HFFc6 (cell line): ENCODE results near the gene NEUROD1. TPM values are rescaled to one million over a fixed set of nuclear protein-coding genes. Genes with fewer than 3 reads are reported as not detected.
"Not testable (repeated sequence)": the region's sequence is repeated elsewhere in the genome, so short reads cannot be mapped to it uniquely, and the experiment has no call there.

ENCODE experiments used
- DNase-seq: peaks from one replicate; pipeline ENCODE4 v3.0.0-alpha.2; 2018
- H3K27ac Mint-ChIP-seq: 2 replicates; pipeline ENCODE4 v1.8.0; 2020; ENCODE audit warnings: mild to moderate bottlenecking, mixed read lengths
- H3K27me3 Mint-ChIP-seq: 2 replicates; pipeline ENCODE4 v1.8.0; 2021; ENCODE audit warnings: mild to moderate bottlenecking, moderate library complexity, mixed read lengths; ENCODE audit not compliant: insufficient read depth
- H3K36me3 Mint-ChIP-seq: 2 replicates; pipeline ENCODE4 v1.8.0; 2021; ENCODE audit warnings: low read depth, mixed read lengths
- H3K4me1 Mint-ChIP-seq: 2 replicates; pipeline ENCODE4 v1.8.0; 2020; ENCODE audit warnings: low read depth, mixed read lengths
- H3K4me3 Mint-ChIP-seq: 2 replicates; pipeline ENCODE4 v1.8.0; 2020; ENCODE audit warnings: mild to moderate bottlenecking, moderate library complexity, mixed read lengths
- H3K9me3 Mint-ChIP-seq: 2 replicates; pipeline ENCODE4 v1.8.0; 2020; ENCODE audit warnings: mild to moderate bottlenecking, mixed read lengths
- long read RNA-seq: library from polyadenylated mRNA; unstranded; transcript quantifications from one replicate; pipeline ENCODE4 v2.0.0, GENCODE V29; 2019
- total RNA-seq, 6 experiments: library from RNA; stranded (reverse); fragmentation: NEBNext Ultra II Directional; extraction: Animal tissue kit (Norgen Biotek cat#: 25700); gene quantifications; 2 replicates in 1 of 6; 3 replicates in 5 of 6; pipeline ENCODE4 v1.2.3, GENCODE V29; 2021
- TF ChIP-seq, protein P1 (sequence below): fragments of 200-600 bp; sonication (generic); IDR thresholded peaks from 2 replicates; pipeline ENCODE4 v1.5.0; 2021; ENCODE audit warnings: antibody characterized with exemption, mild to moderate bottlenecking

Gene NEUROD1
- not detected for total RNA-seq
- long read RNA-seq: 0 reads

GRCh38 chr2:181680055-181680936, at the start of gene NEUROD1:
TSS of gene NEUROD1 (minus strand) at chr2:181680517. CDS start at chr2:181678860, 1,657 bp downstream.
- DNase-seq: no peak
- peak within 1 kb of the TSS; percentile 17 for H3K4me3 Mint-ChIP-seq
- H3K4me1 Mint-ChIP-seq: peaks cover 38% of the 10 kb centered on the region
- no peak within 1 kb of the TSS for H3K27ac Mint-ChIP-seq
- H3K27me3 Mint-ChIP-seq: peaks cover 64% of the 10 kb centered on the region
- peaks cover 18% of the 10 kb centered on the region for H3K36me3 Mint-ChIP-seq
- H3K9me3 Mint-ChIP-seq: peaks cover 19% of the 10 kb centered on the region
- TF ChIP-seq, protein P1, sequence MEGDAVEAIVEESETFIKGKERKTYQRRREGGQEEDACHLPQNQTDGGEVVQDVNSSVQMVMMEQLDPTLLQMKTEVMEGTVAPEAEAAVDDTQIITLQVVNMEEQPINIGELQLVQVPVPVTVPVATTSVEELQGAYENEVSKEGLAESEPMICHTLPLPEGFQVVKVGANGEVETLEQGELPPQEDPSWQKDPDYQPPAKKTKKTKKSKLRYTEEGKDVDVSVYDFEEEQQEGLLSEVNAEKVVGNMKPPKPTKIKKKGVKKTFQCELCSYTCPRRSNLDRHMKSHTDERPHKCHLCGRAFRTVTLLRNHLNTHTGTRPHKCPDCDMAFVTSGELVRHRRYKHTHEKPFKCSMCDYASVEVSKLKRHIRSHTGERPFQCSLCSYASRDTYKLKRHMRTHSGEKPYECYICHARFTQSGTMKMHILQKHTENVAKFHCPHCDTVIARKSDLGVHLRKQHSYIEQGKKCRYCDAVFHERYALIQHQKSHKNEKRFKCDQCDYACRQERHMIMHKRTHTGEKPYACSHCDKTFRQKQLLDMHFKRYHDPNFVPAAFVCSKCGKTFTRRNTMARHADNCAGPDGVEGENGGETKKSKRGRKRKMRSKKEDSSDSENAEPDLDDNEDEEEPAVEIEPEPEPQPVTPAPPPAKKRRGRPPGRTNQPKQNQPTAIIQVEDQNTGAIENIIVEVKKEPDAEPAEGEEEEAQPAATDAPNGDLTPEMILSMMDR: no peak

GRCh38 chr2:181725476-181725875, 45.2 kb upstream of the NEUROD1 start:
- Mint-ChIP-seq H3K4me1 (no peaks in the 10 kb centered on the region), H3K9me3 (peaks cover 5% of the 10 kb centered on the region; the same call in 1 of the 2 replicates), H3K27me3 (peaks cover 21% of the 10 kb centered on the region), H3K27ac (no peak overlapping the region), H3K36me3 (no peaks in the 10 kb centered on the region), H3K4me3 (no peak overlapping the region)
- TF ChIP-seq, protein P1: no peak
- no peak for DNase-seq

GRCh38 chr2:181724662-181725061, 44.3 kb upstream of the NEUROD1 start:
- H3K9me3 Mint-ChIP-seq: peaks cover 5% of the 10 kb centered on the region; the same call in 1 of the 2 replicates
- DNase-seq: no peak
- H3K36me3 Mint-ChIP-seq: no peaks in the 10 kb centered on the region
- TF ChIP-seq, protein P1: no peak
- no peak overlapping the region for H3K27ac Mint-ChIP-seq
- peaks cover 21% of the 10 kb centered on the region; the same call in 1 of the 2 replicates for H3K27me3 Mint-ChIP-seq
- no peaks in the 10 kb centered on the region for H3K4me1 Mint-ChIP-seq
- H3K4me3 Mint-ChIP-seq: no peak overlapping the region

DNA sequence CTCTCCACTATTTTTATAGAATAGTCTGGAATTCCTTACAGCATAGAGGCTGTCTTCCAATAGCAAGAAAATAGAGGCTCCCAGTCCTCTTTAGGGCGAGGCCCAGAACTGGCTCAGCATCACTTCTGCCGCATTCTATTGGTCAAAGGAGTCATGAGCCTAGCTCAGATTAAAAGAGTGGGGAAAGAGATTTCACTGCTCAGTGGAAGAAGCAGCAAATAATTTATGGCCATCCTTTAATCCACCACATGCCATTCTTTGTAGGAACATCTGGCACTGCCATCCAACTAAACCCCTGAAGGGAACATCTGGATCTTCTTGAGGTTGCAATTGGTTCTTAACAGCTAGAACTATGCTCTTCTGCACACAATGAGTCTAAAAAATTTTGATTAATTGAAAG, 43.4 kb upstream of the NEUROD1 start:
- TF ChIP-seq, protein P1: no peak
- Mint-ChIP-seq H3K9me3 (peaks cover 5% of the 10 kb centered on the region; the same call in 1 of the 2 replicates), H3K4me3 (no peak overlapping the region), H3K27me3 (peaks cover 16% of the 10 kb centered on the region; the same call in 1 of the 2 replicates), H3K36me3 (no peaks in the 10 kb centered on the region), H3K27ac (no peak overlapping the region), H3K4me1 (no peaks in the 10 kb centered on the region)
- DNase-seq: no peak

- Mint-ChIP-seq H3K27me3 (peaks cover 2% of the 10 kb centered on the region; the same call in 1 of the 2 replicates), H3K4me3 (no peak overlapping the region), H3K27ac (no peak overlapping the region; the same call in 1 of the 2 replicates), H3K9me3 (no peaks in the 10 kb centered on the region), H3K36me3 (no peaks in the 10 kb centered on the region), H3K4me1 (no peaks in the 10 kb centered on the region)
- TF ChIP-seq, protein P1: peak; percentile 91
- DNase-seq: peak; percentile 77
These were observed 34.8 kb upstream of the NEUROD1 start for GRCh38 chr2:181715033-181715630.

- not testable (repeated sequence) for H3K9me3 Mint-ChIP-seq, H3K4me1 Mint-ChIP-seq, DNase-seq, H3K36me3 Mint-ChIP-seq, H3K27ac Mint-ChIP-seq, H3K4me3 Mint-ChIP-seq
- peaks cover 10% of the 10 kb centered on the region for H3K27me3 Mint-ChIP-seq
These were observed 30.7 kb upstream of the NEUROD1 start for GRCh38 chr2:181711051-181711450.

DNA sequence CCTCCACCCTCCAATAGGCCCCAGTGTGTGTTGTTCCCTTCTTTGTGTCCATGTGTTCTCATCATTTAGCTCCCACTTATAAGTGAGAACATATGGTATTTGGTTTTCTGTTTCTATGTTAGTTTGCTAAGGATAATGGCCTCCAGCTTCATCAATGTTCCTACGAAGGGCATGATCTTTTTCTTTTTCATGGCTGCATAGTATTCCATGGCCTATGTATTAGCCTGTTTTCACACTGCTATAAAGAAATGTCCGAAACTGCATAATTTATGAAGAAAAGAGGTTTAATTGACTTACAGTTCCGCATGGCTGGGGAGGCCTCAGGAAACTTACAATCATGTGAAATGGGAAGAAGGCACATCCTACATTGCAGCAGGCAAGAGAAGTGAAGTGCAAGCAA, 22.2 kb upstream of the NEUROD1 start:
- H3K27me3 Mint-ChIP-seq: peaks cover 11% of the 10 kb centered on the region
- H3K4me1 Mint-ChIP-seq, H3K4me3 Mint-ChIP-seq, H3K36me3 Mint-ChIP-seq, H3K27ac Mint-ChIP-seq, DNase-seq, H3K9me3 Mint-ChIP-seq: not testable (repeated sequence)
